ENCODE measurements around the gene ZNF438. TPM values are rescaled to one million over a fixed set of nuclear protein-coding genes. Genes with fewer than 3 reads are reported as not detected.
"Not testable (repeated sequence)": the region's sequence is repeated elsewhere in the genome, so short reads cannot be mapped to it uniquely, and the experiment has no call there.

Gene ZNF438
- total RNA-seq, 1 donor from 2014 or later, result 1.9 TPM

GRCh38 chr10:31042670-31043069 lies 11.0 kb upstream of the ZNF438 start:
- no peak for DNase-seq (ENCODE audit: low read depth in 2 of 2)

- DNase-seq (ENCODE audit: low read depth in 2 of 2), result no peak
Measured at GRCh38 chr10:31041011-31041410, 9.3 kb upstream of the ZNF438 start.

DNA sequence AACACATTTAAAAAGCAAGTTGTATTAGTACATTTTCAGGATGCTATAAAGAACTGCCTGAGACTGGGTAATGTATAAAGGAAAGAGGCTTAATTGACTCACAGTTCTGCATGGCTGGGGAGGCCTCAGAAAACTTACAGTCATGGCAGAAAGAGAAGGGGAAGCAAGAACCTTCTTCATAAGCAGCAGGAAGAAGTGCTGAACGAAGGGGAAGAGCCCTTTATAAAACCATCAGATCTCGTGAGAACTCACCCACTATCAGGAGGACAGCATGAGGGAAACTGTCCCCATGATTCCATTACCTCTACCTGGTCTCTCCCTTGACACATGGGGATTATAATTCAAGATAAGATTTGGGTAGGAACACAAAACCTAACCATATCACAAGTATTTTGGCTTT lies 7.3 kb upstream of the ZNF438 start:
- not testable (repeated sequence) for DNase-seq (ENCODE audit: low read depth in 2 of 2)

DNA sequence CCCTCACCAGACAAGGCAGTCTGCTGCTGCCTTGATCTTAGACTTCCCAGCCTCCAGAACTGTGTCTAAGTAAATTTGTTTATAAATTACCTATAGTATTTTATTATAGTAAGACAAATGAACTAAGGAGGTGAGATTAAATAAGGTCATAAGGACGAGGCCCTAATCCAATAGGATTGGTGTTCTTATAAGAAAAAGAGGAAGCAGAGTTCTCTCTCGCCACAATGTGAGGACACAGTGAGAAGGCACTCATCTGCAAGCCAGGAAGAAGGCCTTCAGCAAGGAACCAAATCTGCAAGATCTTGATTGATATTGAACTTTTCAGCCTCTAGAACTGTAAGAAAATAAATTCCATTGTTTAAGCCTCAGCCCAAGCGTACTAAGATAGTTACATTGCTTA lies 6.1 kb upstream of the ZNF438 start:
- DNase-seq (ENCODE audit: low read depth in 2 of 2), result no peak

DNA sequence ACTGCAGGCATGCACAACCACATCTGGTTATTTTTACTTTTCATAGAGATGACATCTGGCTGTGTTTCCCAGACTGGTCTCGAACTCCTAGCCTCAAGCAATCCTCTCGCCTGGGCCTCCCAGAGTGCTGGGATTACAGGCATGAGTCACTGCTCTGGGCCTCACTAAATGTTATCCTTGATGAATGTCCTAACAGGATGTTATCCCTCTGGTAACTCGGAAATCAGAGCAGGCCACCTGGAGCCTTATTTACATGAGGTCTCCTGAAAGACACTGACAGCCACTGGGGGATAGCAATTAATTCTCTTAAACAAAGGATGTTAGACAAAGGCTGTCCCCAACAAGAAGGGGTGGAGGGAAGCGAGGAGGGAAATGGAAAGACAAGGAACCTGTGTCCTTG lies 4.5 kb upstream of the ZNF438 start:
- DNase-seq (ENCODE audit: low read depth in 2 of 2), result peak in 1 of 2 donors; percentile 64

DNA sequence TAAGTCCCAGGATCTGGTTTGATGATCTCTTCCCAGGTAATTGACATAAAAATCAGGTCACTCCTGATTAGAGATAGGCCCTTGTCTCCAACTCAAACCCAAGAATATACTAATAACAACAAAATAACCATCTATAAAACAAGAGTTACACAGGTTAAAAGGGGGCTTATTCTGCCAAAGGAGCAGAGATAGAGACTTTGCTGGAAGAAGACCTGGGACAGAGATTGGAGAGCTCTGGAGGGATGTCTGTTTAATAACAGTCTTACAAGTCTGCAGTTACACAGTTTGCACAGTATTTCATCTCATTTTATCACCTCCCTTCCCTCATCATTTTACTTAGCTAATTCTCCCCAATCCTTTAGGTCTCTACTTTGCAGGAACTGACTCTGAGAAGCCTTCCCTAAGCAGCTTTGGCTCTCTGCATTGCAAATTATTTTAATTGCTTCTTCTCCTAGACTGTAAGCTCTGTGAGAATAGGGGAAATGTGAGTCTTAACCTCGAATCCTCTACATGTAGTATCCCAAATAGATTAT lies 3.7 kb upstream of the ZNF438 start:
- no peak for DNase-seq (ENCODE audit: low read depth in 2 of 2)

DNA sequence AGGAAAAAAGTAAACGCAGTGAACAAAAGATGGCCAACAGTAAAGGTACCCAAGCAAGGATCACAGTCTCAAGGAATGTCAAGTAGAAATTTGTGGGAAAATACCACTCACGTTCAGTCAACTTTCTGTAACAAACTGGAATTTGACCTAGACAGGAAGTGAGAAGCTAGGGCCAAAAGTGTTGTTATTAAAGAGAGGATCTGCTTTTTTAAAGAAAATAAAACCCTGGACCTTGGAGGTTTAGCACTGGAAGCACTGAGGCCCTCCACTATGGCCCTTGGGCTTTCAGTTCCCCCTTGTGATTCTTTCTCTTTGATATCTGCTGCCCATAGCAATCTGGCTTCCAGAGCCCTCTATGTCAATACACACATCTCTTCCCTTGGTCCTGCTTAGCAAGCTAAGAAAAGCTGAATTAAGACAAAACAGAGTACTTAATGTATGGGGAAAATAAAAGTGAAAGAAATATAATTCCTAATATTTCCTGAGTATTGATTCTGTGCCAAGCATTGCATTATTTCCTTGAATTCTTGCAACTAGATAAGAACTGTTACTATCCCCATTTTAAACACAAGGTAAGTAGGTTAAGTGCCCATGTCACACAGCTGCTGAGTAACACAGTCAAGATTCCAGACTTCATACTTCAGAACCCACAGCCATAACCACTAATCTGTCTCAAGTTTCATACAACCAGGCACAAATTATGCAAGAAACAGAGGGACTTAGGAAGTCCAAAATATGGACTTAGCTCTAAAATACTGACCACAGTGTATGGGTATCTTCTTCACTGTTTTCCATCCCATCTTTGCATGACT lies 2.6 kb upstream of the ZNF438 start:
- peak in 1 of 2 donors; percentile 40 for DNase-seq (ENCODE audit: low read depth in 2 of 2)

DNA sequence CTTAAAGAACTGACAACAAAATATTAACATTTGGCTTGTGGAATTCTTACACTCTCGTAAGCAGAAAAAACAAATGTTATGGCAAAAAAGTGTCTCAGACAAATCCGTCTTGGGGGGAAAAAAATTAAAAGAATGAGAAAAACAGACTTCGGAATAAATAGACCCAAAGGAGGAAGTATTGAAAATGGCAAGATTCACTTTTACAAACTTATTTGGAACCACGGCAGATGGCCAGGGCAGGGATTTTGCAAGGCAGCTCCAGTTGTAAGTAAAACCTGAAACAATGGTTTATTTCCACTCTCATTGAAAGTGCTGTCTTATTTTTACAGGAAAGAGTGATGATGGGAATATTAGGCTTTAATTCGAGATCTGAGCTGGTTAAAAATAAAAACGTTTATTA lies 1.5 kb upstream of the ZNF438 start:
- DNase-seq (ENCODE audit: low read depth in 2 of 2), result no peak

- DNase-seq (ENCODE audit: low read depth in 2 of 2), result peak; percentile 86 to 94
Measured at GRCh38 chr10:31032258-31033132, 830 bp upstream of the ZNF438 start.

- no peak for DNase-seq (ENCODE audit: low read depth in 2 of 2)
Measured at GRCh38 chr10:31031205-31031557, 484 bp downstream of the ZNF438 start.

GRCh38 chr10:31030800-31031199 lies 865 bp downstream of the ZNF438 start:
- DNase-seq (ENCODE audit: low read depth in 2 of 2), result no peak

GRCh38 chr10:31030260-31030659 lies 1.4 kb downstream of the ZNF438 start:
- peak; percentile 47 to 87 for DNase-seq (ENCODE audit: low read depth in 2 of 2)

DNA sequence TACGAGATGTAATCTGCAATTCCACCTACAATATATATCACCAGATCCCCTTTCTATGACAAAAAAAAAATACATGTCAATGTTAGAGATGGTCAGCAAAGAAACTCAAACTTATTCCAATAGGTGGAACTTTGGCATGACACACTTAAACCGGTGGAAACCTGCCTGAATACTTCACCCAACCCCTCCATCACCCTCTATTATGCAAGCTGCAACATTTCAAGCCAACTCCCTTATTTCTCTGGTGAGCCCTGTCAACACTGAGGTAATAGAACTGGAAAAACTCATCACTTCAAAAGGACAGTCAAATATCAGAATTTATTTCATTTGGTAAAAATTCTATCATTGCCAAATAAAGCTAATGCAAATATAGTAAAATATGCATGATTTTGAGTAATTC lies 3.6 kb downstream of the ZNF438 start:
- DNase-seq (ENCODE audit: low read depth in 2 of 2), result no peak

DNA sequence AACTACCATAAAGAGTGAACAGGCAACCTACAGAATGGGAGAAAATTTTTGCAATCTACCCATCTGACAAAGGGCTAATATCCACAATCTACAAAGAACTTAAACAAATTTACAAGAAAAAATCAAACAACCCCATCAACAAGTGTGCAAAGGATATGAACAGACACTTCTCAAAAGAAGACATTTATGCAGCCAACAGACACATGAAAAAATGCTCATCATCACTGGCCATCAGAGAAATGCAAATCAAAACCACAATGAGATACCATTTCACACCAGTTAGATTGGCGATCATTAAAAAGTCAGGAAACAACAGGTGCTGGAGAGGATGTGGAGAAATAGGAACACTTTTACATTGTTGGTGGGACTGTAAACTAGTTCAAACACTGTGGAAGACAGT lies 5.4 kb downstream of the ZNF438 start:
- not testable (repeated sequence) for DNase-seq (ENCODE audit: low read depth in 2 of 2)

- DNase-seq (ENCODE audit: low read depth in 2 of 2), result no peak
Measured at GRCh38 chr10:31025142-31025541, 6.5 kb downstream of the ZNF438 start.

DNA sequence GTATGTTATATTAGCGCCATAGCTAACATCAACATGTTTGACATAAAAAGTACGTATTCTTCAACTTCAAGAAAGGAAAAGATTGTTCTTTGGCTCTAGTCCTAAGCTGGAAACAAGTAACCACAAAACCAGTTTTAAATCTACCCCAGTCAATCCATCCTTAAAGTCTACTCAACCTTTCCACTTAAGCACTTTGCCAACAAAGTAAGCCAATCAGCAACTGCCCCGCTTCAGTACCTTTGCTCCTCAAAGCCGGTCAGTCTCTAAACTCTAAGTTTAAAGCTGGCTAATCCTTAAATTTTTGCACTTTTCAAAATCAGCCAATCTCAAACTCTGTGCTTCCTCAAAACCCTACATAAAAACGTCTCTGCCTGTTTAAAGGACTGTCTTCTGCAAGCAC lies 8.1 kb downstream of the ZNF438 start:
- DNase-seq (ENCODE audit: low read depth in 2 of 2), result no peak

DNA sequence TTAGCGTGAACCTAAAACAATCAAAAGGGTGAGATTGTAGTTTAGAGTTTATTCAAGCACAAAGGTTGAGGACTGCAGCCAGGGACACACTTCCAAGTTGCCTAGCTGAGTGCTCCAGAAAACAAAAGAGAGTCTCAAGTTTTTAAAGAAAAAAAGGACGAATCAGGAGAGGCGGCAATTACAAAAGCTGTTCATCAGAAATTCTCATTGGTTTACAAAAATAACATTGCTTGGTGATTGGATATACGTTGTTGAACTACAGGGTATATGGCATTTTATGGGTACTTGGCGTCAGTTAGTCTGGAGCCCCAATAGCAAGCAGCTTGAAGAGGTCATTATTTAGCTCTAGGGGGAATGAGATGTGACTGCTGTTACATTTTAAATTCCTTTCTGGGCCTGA lies 11.5 kb downstream of the ZNF438 start:
- no peak for DNase-seq (ENCODE audit: low read depth in 2 of 2)

DNA sequence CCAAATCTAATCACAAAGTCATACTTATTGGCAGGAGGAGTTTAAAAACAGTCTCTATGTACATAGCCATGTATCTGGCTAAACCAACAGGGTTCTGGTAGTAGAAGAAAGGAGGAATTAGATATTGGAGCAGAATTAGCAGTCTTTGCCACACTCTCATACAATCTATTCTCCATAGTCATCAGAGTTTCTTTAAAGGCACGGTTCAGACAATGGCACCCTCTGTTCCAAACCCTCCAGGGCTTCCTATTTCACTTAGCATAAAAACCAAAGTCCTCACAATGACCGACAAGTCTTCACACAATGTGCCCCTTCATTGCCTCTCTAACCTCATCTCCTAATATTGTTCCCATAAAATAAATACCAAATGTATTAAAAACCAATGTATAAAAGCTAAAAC lies 12.7 kb downstream of the ZNF438 start:
- no peak for DNase-seq (ENCODE audit: low read depth in 2 of 2)

DNA sequence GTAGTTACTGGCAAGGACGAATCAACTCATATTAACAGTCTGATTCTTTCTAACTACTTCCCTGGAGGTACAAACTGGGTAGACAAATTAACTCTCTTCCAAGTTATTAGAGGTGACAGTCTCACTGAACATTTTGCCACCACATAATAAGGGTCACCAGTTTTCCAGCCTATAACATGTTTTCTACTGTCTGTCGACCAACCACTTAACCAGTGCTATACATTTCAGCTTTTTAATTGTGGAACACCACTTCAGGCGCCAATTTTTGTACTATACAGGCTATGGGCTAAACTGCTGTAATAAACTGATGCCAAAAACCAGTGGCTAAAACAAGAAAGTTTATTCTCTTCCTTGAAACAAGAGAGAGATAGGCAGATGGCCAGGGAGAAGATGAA lies 13.3 kb downstream of the ZNF438 start:
- no peak for DNase-seq (ENCODE audit: low read depth in 2 of 2)

DNA sequence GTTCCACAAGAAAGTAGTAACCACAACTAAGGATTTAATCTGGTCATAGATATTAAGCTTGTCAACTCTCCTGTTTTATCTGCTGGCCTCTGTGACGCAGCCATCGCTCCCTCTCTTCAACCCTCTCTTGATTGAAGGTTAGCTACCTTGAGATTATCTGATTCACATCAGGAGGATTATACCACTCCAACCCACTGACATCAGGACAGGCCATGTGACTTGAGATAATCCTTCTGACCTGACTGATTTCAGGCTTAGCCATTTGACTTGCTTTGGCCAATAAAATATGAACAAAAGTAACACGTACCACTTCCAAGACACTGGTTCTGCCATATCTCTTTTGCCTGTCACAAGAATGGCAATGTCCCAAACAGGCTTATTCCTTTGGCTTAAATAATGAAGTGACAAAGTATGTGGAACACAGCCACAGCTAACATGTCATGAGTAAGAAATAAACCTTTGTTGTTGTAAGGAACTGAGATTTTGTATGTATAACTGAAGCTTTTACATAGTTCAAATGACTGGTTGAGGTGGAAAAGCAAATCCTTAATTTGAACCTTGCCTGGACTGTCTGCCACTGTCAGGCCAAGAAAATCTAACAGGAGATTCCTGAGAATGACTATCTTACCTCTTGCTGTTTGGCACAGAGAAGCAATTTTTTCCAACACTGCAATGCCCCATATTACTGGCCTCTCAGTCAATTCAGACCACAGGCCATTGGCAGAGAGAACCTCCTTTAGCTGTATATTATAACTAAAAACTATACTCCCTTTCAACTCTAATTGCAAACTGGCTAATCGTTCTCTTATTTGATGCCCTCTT lies 13.9 kb downstream of the ZNF438 start:
- DNase-seq (ENCODE audit: low read depth in 2 of 2), result no peak

DNA sequence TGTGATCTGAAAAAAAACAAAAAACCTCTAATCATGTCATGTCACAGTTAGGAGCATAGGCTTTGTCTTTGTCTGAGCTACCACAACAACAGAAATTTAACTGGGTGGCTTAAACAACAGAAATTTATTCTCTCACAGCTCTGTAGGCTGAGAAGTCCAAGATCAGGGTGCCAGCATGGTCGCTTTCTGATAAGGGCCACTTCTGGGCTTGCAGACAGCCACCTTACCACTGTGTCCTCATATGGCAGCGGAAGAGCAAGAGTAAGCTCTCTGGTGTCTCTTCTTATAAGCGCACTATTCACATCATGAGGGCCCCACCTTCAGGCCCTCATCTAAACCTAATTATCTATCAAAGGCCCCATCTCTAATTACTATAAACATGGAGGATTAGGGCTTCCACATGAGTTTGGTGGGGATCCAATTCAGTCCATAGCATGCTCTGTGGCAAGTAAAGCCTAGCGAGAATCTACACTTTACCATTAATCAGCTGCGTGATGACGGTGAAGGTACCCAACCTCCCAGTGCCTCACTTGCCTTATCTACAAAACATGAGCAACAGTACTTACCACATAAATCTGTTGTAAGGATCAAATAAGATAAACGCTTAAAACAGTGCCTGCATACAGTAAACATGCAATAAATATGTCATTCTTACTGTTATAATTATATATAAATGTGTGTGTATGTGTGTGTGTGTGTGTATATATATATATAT lies 17.3 kb downstream of the ZNF438 start:
- no peak for DNase-seq (ENCODE audit: low read depth in 2 of 2)
